ENCODE results near the gene HS3ST4.

Gene HS3ST4

GRCh38 chr16:25966172-25967097, 274.7 kb downstream of the HS3ST4 start:
- ChIA-PET CTCF (no interaction called here), POLR2A (ENCODE audit: low non-redundant PET) (no interaction called here)
- H3K27ac ChIP-seq, result no peak overlapping the region
- no peak for DNase-seq (ENCODE audit: low spot score)
- no peak for TF ChIP-seq CTCF (conservative IDR thresholded peaks at IDR 0.05; ENCODE audit: low read depth)

- no peak for DNase-seq (ENCODE audit: low spot score)
- POLR2A ChIA-PET (ENCODE audit: low non-redundant PET), result no interaction called here
- no peak for TF ChIP-seq CTCF (conservative IDR thresholded peaks at IDR 0.05; ENCODE audit: low read depth)
- no peak overlapping the region for H3K27ac ChIP-seq
- CTCF ChIA-PET, result no interaction called here
Measured at GRCh38 chr16:25977121-25977520, 285.4 kb downstream of the HS3ST4 start.

GRCh38 chr16:25978218-25978617, 286.5 kb downstream of the HS3ST4 start:
- POLR2A ChIA-PET (ENCODE audit: low non-redundant PET), result no interaction called here
- TF ChIP-seq CTCF (conservative IDR thresholded peaks at IDR 0.05; ENCODE audit: low read depth), result no peak
- DNase-seq (ENCODE audit: low spot score), result no peak
- CTCF ChIA-PET, result no interaction called here
- H3K27ac ChIP-seq, result no peak overlapping the region

GRCh38 chr16:25988084-25988483, 296.3 kb downstream of the HS3ST4 start:
- ChIA-PET CTCF (no interaction called here), POLR2A (ENCODE audit: low non-redundant PET) (no interaction called here)
- H3K27ac ChIP-seq, result no peak overlapping the region
- no peak for TF ChIP-seq CTCF (conservative IDR thresholded peaks at IDR 0.05; ENCODE audit: low read depth)
- no peak for DNase-seq (ENCODE audit: low spot score)

GRCh38 chr16:25988882-25989281, 297.1 kb downstream of the HS3ST4 start:
- H3K27ac ChIP-seq, result no peak overlapping the region
- POLR2A ChIA-PET (ENCODE audit: low non-redundant PET), result no interaction called here
- no peak for DNase-seq (ENCODE audit: low spot score)
- CTCF ChIA-PET, result no interaction called here
- TF ChIP-seq CTCF (conservative IDR thresholded peaks at IDR 0.05; ENCODE audit: low read depth), result no peak

- TF ChIP-seq CTCF (conservative IDR thresholded peaks at IDR 0.05; ENCODE audit: low read depth), result no peak
- CTCF ChIA-PET, result no interaction called here
- POLR2A ChIA-PET (ENCODE audit: low non-redundant PET), result no interaction called here
- DNase-seq (ENCODE audit: low spot score), result no peak
- H3K27ac ChIP-seq, result no peak overlapping the region
Measured at GRCh38 chr16:25996052-25996451, 304.3 kb downstream of the HS3ST4 start.
